HG03432 (cell line): Measurements from ENCODE around the gene TUBA4A.

Source experiments
- ATAC-seq: cut with Tn5 transposase; IDR thresholded peaks from one replicate; pipeline ENCODE4 v1.9.1; 2021; ENCODE audit warnings: mild to moderate bottlenecking, moderate library complexity; ENCODE audit not compliant: unreplicated experiment

Gene TUBA4A

DNA sequence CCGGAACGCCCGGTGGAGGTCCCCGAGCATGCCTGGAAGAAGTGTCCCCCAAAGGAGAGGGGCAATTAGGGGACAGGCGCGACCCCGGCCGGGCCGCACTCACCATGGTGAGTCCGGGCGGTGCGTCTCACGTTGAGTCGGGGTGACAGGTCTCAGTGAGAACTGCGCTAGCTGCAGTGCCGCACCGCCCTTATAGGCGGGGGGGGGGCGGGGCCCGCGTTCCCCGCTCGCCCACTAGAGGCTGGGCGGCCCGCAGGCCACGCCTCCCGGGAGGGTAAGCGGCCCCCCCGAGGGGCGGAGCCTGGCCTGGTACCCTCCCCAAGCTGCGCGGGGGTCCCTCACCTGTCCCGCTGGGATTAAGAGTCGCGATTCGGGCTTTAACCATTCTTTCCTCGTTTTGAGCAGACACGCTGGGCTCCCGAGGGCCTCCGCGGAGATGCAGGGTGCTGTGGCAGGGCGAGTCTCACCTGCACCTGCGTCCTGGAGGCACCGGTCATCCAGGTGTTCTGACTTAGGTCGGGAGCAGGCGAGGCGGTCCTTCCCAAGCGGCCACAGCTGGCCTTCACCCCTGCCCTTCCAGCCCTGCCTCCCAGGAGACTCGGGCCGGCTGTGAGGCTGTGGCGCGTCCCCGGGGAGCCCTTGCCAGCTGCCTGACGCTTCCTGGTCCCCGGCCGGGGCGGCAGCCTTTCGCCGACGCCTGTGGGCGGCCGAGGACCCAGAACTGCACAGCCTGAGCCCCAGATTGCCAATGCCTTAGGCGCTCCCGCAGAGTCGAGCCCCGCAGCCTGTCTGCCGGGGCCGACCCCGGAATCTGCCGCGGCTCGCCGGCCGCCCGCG is at the start of gene TUBA4A:
Gene TUBA4A (minus strand): TSS at position 166 of the 837 bp plus-strand sequence. CDS start 60 bp downstream, at position 106.
- ATAC-seq, result peak; percentile 65

DNA sequence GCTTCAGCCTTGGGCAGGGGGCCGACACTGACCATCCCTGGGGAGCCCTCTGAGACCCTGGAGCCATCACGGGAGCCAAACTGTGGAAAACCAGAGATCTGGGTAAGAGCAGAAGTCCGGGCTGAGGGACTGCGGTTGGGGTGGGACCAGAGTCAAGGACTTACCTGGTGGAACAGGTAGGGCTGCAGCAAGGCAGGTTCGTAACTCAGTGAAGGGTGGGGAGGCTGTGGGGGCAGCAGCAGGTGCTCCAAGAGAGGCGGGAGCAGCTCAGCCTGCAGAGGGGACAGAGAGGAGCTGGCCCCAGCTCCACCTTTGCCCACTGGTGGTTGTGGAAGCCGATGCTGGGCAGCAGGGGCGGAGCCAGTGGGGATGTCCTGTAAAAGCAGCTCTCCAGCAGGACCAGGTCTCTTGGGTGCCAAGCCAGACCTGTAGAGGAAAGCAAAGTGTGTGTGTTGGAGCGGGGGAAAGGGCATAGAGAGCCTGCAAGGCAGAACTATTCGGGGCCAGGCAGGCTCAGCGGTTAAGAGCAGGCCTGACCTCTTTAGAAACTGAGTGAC is 48.8 kb upstream of the TUBA4A start:
- no peak for ATAC-seq

DNA sequence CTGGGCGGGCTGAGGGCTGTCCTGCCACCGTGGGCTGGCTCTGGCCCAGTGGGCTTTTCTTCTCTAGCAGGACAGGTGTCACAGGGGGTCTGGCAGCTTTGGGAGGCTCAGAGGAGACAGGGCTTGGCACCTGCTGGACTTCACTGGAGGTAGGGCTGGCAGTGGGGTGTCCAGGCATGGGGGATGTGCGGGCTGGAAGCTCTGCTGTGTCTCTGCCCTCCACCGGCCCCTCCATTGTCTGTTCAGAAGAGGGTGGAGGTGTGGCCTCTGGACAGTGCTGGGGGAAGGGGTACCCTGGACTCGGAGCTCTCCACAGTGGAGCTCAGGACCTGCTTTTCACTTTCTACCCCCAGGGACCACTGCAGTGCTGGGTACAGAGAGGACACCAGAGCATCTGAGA is 46.3 kb upstream of the TUBA4A start:
- no peak for ATAC-seq

DNA sequence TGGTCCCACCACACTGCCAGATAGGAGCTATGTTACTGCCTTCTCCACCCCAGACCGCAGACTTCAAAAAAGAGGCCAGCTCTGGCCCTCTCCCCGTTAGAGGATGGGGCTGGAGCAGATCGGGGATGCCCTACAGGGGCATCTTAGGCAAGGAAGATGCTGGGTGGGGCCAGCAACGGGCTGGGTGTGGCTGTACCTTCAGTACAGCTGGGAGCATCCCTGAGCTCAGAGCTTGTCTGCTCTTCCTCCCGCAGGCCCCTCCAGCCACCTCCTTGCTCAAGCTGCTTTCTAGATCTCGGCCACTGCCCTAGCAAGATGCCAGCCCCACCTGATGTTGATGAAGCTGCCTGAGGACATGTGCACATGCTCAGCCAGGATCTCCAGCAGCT is 45.6 kb upstream of the TUBA4A start:
- ATAC-seq, result no peak

DNA sequence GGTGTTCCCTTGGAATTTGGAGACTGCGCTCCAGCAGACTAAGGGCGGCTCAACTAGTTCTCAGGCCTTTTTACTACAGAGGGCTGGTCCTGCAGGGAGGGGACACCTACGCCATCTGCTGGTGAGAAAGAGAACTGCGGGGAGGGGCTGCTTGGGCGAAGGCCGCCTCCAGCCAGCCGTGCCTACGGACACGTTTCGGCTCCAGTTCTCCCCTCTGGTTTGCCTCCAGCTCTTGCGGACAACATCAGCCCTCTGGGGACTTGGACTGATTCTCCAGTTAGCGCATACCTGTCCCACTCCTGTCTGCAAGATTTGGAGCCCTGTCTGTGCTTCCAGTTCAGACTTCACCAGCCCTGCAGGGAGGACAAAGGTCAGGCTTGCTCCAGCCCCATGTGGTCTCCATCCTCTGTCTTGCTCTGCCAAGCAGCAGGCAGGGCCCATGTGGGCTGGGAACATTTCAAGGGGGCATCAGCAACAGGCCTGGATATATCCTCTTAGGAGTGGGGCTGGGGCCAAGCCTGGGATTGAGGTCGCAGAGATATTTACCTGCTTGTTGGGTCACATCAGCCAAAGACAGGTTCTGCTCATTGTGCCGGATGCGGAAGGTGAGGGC is 45.1 kb upstream of the TUBA4A start:
- ATAC-seq, result peak; percentile 50

DNA sequence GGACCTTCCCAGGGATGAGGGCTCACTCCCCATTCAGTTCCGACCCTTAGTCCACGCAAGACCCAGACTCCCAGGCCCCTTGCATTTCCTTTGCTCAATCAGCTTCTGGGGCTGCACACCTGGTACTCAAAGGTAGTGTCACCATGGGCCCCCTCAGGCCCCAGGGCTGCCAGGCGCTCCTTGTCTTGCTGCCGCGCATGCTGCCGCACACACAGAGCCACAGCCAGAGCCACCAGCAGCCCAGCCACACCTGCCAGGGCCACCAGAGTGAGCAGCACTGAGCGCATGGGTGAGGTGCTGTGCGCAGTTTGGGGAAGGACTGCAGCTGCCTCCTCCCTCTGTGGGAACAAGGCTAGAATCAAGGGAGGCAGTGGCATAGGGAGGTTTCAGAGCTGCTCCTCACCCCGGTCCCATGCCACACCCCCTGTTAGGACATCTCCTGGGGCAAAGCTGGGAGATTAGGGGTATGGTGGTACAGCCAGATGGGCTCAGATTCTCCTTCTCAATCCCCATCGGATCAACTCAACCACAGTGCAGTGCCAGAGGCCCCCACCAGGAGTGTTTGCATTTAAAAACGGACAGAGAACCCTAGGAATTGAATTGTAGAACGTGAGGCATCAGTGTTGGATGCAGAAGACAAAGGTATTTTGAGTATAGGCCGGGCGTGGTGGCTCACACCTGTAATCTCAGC is 44.2 kb upstream of the TUBA4A start:
- no peak for ATAC-seq

DNA sequence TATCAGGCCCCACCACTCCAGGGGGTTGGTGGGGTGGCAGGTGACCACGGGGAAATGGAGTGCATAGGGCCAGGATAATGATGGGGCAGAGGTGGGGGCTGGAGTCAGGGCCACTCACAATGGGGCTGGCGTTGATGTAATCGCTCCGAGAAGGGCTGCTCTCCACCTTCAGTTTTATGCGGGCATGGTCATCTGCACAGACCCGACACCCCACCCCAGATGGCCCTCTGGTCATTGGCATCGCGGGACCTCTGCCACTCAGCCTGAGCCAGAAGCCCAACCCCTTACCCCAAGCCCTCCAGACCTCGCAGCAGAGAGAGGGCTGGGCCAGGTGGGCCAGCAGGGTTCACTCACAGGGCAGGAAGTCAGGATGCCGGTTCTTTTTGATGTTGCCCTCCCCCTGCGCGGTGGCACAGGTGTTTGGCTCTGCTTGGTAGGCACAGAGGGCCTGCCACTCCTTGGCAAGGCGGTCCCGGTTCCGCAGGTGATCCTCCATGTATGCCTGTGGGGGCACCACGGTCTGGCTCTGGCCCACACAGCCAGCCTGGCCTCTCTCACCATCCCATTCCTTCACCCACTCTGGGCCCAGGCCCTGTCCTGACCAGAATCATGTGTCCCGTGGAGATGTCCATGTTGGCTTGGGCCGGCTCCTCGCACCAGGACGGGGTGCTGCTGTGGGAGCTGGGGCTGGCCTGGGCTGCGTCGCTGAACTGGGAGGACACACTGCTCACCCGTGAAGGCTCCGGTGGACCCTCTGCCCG is 43.1 kb upstream of the TUBA4A start:
- ATAC-seq, result no peak

DNA sequence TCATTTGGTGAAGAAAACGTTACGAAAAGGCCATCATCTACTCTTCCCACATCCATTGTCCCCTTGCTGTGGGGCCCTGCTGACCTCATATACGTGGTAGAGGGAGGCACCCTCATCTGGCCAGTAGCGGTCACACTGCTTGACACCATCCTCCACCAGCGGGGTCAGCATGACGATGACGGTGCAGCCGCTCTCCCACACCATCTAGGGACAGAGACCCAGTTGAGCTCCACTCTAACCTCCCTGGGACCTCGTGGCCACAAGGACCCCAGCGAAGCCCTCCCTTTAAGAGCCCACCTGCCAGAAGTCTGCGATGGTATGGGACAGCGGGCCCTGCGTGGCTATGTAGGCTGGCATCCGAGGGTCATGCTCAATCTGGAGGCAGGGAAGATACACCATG is 42.4 kb upstream of the TUBA4A start:
- no peak for ATAC-seq

DNA sequence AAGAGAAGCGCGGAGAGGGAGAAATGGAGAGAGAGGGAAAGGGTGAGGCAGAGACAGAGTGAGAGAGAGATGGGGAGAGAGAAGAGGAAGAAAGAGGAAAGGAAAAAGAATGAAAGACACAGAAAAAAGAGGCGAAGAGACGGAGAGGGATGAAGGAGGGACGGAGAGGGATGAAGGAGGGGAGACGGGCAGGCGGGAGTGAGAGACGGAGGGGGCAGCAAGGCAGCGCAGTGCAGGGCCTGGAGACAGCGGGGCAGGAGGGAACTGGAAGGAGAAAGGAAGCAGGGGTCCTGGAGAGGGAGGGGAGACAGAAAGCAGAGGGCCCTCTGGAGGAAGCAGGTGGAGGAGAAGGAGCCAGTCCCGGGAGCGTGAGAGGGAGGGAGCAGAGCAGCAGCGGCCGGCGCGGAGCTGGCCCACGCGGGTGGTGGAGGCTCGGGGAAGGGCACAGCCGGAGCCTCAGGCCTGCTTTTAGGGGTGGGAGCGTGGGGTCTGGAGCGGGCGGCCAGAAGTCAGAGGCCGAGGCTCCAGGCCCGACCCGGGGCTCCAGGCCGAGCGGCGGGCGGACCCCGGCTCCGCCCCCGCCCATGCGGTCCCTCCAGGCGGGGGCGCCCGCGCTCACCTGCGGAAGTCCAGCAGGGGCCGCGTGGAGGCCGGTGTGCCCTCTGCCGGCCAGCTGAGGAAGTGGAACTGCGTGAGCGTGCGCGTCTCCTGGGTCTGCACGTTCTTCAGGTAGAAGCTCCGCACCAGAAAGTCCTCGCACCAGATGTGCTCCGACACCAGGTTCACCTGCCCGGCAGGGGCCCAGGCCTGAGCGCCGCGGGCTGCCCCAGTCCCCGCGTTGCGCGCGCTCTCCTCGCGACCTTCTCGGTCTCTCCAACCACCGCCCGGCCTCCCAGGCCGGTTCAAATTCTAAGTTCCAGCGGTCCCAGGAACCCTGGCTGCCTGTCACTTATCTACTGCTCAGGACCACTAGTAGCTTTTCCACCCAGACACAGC is 40.9 kb upstream of the TUBA4A start:
- ATAC-seq, result peak; percentile 93

DNA sequence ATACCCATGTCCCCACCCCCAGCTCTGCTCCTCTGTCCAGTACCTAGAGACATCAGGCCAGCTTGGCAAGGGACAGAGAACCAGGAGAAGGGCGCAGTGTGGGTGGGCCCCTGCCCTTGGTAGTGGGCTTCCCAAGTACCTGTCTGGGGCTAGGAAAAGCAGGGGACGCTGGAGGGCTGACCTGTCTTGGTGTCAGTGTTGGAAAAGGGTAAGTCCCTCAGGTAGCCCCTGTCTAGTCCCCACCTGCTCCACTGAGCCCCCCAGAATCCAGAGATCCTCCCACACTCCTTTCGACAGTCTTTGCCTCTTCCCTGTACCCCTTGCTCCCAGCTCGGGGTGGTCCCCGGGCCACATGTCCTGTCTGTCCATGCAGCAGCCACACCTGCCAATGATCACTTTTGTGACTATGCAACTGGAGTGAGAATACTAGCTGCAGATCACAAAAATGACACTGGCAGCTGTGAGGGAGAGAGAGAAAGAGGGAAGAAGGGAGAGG is 40.1 kb upstream of the TUBA4A start:
- no peak for ATAC-seq

DNA sequence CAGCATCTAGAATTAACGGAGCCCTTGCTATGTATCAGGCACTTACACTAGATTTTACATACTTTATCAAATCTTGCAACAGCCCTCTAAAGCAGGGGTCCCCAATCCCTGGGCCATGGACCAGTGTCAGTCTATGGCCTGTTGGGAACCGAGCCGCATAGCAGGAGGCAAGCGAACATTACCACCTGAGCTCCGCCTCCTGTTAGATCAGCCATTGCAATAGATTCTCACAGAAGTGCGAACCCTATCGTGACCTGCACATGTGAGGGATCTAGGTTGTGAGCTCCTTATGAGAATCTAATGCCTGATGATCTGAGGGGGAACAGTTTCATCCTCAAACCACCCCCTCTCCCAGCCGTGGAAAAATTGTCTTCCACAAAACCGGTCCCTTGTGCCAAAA is 38.9 kb upstream of the TUBA4A start:
- no peak for ATAC-seq

DNA sequence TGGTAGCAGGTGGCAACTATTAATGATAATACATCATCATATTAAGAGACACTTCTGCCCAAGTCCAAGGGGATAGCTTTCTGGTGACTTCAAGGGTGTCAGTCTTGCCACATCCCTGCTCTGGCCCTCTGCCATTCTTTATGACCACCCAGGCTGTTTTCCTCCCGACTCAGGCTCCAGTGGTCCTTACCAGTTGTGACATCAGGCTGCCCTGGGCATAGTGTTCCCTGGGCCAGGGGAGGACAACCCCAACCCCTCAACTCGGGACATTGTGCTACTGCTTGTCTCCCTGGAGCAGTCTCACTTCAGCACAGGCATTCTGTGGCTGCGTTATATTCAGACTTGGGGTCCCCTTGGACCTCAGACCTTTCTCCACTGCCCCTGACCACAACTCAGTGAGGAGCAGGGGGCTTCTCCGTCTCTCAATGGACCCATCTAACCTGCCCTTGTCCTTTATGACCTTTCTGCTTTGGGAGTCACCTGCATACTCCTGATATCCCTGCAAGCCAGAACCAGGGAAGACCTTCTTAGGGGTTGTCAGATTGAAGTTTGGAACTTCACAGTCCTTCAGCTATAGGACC is 38.3 kb upstream of the TUBA4A start:
- ATAC-seq, result no peak

DNA sequence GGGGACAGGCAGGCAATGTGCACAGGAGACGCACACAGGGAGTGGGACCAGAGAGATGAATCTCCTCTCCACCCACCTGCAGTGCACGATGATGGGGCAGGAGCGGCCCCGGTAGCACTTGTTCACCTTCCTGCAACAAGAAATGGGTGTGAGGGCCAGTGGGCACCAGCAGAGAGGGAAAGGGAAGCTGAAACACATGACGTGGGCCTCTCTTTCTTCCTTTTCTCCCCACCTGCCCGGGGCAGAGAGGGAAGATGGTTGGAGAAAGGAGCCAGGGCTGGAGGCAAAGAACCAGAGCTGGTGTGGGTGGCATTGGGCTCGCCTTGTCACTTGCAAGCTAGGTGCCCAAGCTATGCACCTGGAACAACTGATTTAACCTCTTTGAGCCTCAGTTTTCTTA is 37.7 kb upstream of the TUBA4A start:
- no peak for ATAC-seq

DNA sequence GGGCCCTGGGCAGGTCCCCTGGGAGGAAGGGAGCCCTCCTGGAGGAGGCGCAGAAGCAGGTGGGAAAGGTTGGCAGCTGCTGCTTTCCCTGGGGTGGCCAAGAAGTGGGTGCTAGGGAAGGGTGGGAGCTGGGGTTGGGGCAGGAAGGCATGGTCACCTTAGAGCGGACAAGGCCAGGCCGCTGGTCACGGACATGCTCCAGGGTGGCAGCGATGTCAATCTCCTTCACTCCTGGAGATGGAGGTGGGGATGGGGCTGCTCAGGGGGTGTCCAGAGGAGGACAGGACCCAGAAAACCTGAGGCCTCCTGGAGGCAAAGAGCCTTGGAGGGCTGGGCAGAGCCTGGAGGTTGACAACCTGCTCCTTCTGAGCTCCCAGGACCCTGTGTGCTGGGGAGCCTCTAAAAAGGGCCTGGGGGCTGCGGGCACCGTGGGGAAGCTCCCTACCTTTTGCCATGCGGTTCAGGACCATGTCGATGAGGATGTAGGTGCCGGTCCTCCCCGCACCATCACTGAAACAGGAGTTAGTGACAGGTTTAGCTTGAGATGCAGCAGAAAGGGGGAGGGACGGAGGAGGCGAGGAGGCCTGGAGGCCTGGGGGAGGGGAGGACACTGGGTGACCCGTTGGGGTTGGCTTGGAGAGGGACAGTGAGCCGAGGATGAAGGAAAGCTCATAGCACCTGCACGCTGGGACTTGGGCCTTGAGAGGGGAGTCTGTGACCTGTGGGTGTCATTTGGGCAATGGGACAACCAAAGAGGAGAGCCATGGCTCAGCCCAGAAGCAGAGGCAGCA is 36.9 kb upstream of the TUBA4A start:
- ATAC-seq, result no peak

DNA sequence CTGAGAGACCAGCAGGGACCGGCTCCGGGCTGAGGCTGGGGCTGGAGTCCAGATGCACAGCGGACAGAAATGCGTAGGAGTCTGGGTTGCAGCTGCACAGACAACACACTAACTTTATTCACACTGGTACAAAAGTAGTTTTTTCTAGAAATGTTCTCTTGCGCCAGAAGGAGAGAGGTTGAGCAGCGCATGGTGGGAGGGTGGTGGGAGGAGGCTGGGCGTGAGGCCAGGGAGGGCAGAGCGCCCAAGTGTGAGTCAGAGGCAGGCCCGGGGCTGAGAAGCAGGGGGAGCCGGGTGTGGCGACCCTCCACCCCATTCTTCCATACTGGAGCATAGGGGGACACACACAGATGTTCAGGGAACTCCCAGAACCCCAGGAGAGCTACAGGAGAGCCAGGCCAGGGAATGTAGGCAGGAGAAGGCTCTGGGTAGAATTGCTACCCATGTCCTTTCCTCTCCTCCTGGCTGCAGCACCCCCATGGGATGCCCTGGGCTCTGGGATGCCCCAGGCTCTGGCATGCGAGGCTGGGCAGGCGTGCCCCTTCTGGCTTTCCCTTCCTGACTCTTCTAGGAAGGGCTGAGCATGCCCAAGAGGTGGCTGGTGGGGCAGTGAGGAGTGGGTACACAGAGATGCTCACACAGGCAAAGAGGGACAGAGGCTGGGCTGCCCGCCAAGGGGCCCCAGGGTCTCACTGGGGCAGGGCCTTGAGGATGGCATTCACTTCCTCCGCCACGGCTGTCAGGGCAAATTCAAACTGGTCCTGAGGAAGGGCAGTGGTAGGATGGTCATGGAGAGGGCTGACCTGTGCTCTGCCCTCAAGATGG is 36.0 kb upstream of the TUBA4A start:
- ATAC-seq, result no peak

DNA sequence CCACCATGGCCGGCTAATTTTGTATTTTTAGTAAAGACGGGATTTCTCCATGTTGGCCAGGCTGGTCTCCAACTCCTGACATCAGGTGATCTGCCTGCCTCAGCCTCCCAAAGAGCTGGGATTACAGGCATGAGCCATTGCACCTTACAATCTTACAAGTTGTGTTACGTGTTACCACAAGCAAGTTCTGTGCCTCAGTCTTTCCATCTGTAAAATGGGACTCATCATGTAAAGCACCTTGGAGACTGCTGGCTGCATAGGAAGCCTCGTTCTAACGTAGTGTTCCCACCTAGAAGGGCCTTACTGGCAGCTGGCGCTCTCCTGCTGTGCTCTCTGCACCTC is 35.4 kb upstream of the TUBA4A start:
- ATAC-seq, result no peak

DNA sequence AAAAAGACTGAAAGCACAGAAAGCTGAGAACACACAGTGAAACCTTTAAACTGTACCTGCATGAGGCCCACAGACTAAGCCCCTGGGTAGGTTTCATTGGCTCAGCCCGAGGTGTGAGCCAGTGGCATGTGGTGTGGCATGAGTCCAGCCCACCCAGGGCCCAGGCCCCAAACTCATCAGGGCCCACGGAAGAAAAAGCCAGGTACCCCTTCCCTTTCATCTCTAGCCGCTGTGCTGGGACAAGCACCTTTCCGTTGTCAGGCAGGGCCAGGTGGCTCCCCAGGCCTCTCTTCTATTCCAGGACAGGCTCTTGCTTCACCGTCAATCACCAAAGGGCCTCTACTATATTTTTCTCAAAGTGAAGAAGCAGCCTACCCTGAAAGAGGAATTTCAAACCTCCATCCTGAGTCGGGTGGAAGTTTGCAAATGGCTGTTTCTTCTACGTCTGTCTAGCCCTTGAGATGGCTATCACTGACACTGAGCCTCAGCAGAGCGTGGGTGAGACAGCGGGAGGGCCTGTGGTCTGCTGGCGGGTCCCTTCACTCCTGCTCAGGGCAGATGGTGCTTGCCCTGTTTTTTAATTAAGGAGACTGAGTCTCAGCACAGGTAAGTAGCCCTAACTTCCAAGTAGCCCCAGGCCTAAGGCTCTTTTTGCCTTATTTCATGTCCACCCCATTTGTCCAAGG is 34.0 kb upstream of the TUBA4A start:
- ATAC-seq, result no peak
